Kidney (tissue), 14 donors: ENCODE measurements around the gene MDGA2. TPM values are rescaled to one million over a fixed set of nuclear protein-coding genes. Genes with fewer than 3 reads are reported as not detected.

Experiments used
- DNase-seq, 5 donors: peaks; one replicate each; pipeline ENCODE4 v3.0.0-alpha.2; 2013 to 2020
- FAIRE-seq: peaks from 2 replicates; lab custom pipeline; 2012; peaks lifted over from hg19 to GRCh38; lab: Jason Lieb, UNC
- H3K27ac ChIP-seq, 2 donors: one replicate each; pipeline ENCODE4 v1.7.0; 2013; ENCODE audit warnings: low read depth in 2 of 2, low read length in 2 of 2, inconsistent platforms in 1 of 2
- H3K27me3 ChIP-seq: one replicate; pipeline ENCODE4 v1.7.1; 2013; ENCODE audit warnings: low read length, inconsistent platforms; ENCODE audit not compliant: control insufficient read depth, insufficient read depth
- H3K36me3 ChIP-seq, 3 donors: one replicate each; pipeline versions ENCODE4 v1.7.0 to v1.7.1; 2013; ENCODE audit warnings: low read length in 3 of 3, control low read depth in 1 of 3, inconsistent platforms in 1 of 3; ENCODE audit not compliant: insufficient read depth in 3 of 3, control insufficient read depth in 2 of 3
- H3K4me1 ChIP-seq, 3 donors: one replicate each; pipeline versions ENCODE4 v1.7.0 to v1.7.1; 2013; ENCODE audit warnings: low read length in 3 of 3, inconsistent platforms in 1 of 3, low read depth in 1 of 3; ENCODE audit not compliant: control insufficient read depth in 2 of 3, insufficient read depth in 2 of 3
- H3K4me3 ChIP-seq, 3 donors: one replicate each; pipeline versions ENCODE4 v1.7.0 to v1.8.1; 2013; ENCODE audit warnings: low read length in 3 of 3, control low read depth in 1 of 3, inconsistent platforms in 1 of 3
- H3K9ac ChIP-seq, 3 donors: one replicate each; pipeline versions ENCODE4 v1.7.0 to v1.7.1; 2013; ENCODE audit warnings: low read length in 3 of 3, control low read depth in 1 of 3, inconsistent platforms in 1 of 3
- H3K9me3 ChIP-seq, 3 donors: one replicate each; pipeline versions ENCODE4 v1.7.0 to v1.7.1; 2013; ENCODE audit warnings: low read length in 3 of 3, control low read depth in 1 of 3, inconsistent platforms in 1 of 3; ENCODE audit not compliant: control insufficient read depth in 2 of 3, insufficient read depth in 1 of 3
- CTCF ChIP-seq: IDR thresholded peaks from 3 replicates; pipeline ENCODE4 v1.5.1; 2012; ENCODE audit warnings: mild to moderate bottlenecking, moderate library complexity, borderline replicate concordance; ENCODE audit not compliant: insufficient read depth; ENCODE audit errors: extremely low read depth
- intact Hi-C: fragments of 100-400 bp; cut with DNase I; formaldehyde crosslinking; loops from one replicate; pipeline ENCODE4 v1.11.1; 2022
- polyA plus RNA-seq: library from polyadenylated mRNA; stranded (reverse); fragments of 350-450 nt; fragmentation: Illumina TruSeq; extraction: RNeasy Lipid Tissue Mini Kit (QIAGEN cat#74804); gene quantifications from one replicate; pipeline ENCODE4 v1.2.3, GENCODE V29; 2014; ENCODE audit warnings: low read depth, low replicate concordance; ENCODE audit not compliant: insufficient read depth
- total RNA-seq: library from RNA; stranded (reverse); fragmentation: NEBNext Ultra II Directional; extraction: Animal tissue kit (Norgen Biotek cat#: 25700); gene quantifications from one replicate; pipeline ENCODE4 v1.2.1, GENCODE V29; 2021
- donor health status: control.
- donor health status: control.
- donor health status: control.
- donor health status: control.
- donor health status: control.
- donor health status: DM: yes; HTN: yes; CAD: no.
- donor health status: Normal renal cell carcinoma (clear cell type).

MDGA2 gene
- total and polyA plus RNA-seq, 2 donors from 2014 or later: 0.41 TPM; not detected in 1

- FAIRE-seq (no peak), DNase-seq (no peak)
- Histone ChIP-seq H3K36me3 (no peaks in the 10 kb centered on the region), H3K9me3 (peaks cover 0 to 7% (median 0%) of the 10 kb centered on the region in 3 donors), H3K27ac (no peak overlapping the region), H3K4me3 (no peak overlapping the region), H3K9ac (no peak overlapping the region), H3K27me3 (no peaks in the 10 kb centered on the region), H3K4me1 (no peaks in the 10 kb centered on the region)
- TF ChIP-seq CTCF: no peak
- intact Hi-C loops: no loop called here
Observed at GRCh38 chr14:47353186-47353585, 322.2 kb downstream of the MDGA2 start.

GRCh38 chr14:47346849-47347248 is 328.6 kb downstream of the MDGA2 start:
- no peak overlapping the region for H3K9ac ChIP-seq
- no peaks in the 10 kb centered on the region for H3K27me3 ChIP-seq
- H3K9me3 ChIP-seq: no peaks in the 10 kb centered on the region
- H3K27ac ChIP-seq: no peak overlapping the region
- FAIRE-seq: no peak
- no peak for TF ChIP-seq CTCF
- intact Hi-C loops: no loop called here
- DNase-seq: peak in 1 of 5 donors; percentile 7
- no peaks in the 10 kb centered on the region for H3K4me1 ChIP-seq
- no peaks in the 10 kb centered on the region for H3K36me3 ChIP-seq
- H3K4me3 ChIP-seq: no peak overlapping the region

GRCh38 chr14:47345016-47345415 is 330.4 kb downstream of the MDGA2 start:
- Histone ChIP-seq H3K9me3 (no peaks in the 10 kb centered on the region), H3K9ac (no peak overlapping the region), H3K4me3 (no peak overlapping the region), H3K36me3 (no peaks in the 10 kb centered on the region), H3K27ac (no peak overlapping the region), H3K27me3 (no peaks in the 10 kb centered on the region), H3K4me1 (no peaks in the 10 kb centered on the region)
- DNase-seq: no peak
- FAIRE-seq: no peak
- no peak for TF ChIP-seq CTCF
- intact Hi-C loops: no loop called here

GRCh38 chr14:47332939-47333338 is 342.5 kb downstream of the MDGA2 start:
- DNase-seq (no peak), FAIRE-seq (no peak)
- Histone ChIP-seq H3K9ac (no peak overlapping the region), H3K36me3 (no peaks in the 10 kb centered on the region), H3K9me3 (no peaks in the 10 kb centered on the region), H3K27ac (no peak overlapping the region), H3K4me1 (no peaks in the 10 kb centered on the region), H3K27me3 (no peaks in the 10 kb centered on the region), H3K4me3 (no peak overlapping the region)
- TF ChIP-seq CTCF: no peak
- intact Hi-C loops: no loop called here
